CD14-positive monocyte (primary cell): ENCODE results near the gene AFF1. TPM values are rescaled to one million over a fixed set of nuclear protein-coding genes. Genes with fewer than 3 reads are reported as not detected.
A peak's percentile ranks its signal among the peaks of the same experiment; 100 is the strongest.

Experiments used
- DNase-seq, 3 donors: peaks; one replicate each; pipeline ENCODE4 v3.0.0-alpha.2; 2011 to 2022
- H2AFZ ChIP-seq: 2 replicates; pipeline ENCODE4 v1.6.0; 2012; ENCODE audit warnings: mild to moderate bottlenecking, low read depth, low read length, inconsistent platforms; ENCODE audit not compliant: insufficient read depth, poor library complexity, severe bottlenecking
- H3K27ac ChIP-seq, 2 donors: 1 replicate in 1 of 2; 2 replicates in 1 of 2; pipeline ENCODE4 v1.5.1; 2012 to 2013; ENCODE audit warnings: low read length in 2 of 2, control low read depth in 1 of 2, inconsistent platforms in 1 of 2, low read depth in 1 of 2, mild to moderate bottlenecking in 1 of 2
- H3K27me3 ChIP-seq, 2 donors: one replicate each; pipeline versions ENCODE4 v1.6.0 to v1.6.1; 2011 to 2013; ENCODE audit warnings: low read length in 2 of 2; ENCODE audit not compliant: control insufficient read depth in 2 of 2, insufficient read depth in 2 of 2
- H3K36me3 ChIP-seq, 2 donors: replicated peaks in 1 of 2; 1 replicate in 1 of 2; 2 replicates in 1 of 2; pipeline versions ENCODE4 v1.5.1 to v1.6.1; 2012 to 2013; ENCODE audit warnings: low read length in 2 of 2, control low read depth in 1 of 2, inconsistent platforms in 1 of 2, mild to moderate bottlenecking in 1 of 2; ENCODE audit not compliant: insufficient read depth in 2 of 2, control insufficient read depth in 1 of 2
- H3K4me1 ChIP-seq, 2 donors: 1 replicate in 1 of 2; 2 replicates in 1 of 2; pipeline versions ENCODE4 v1.5.1 to v1.6.1; 2012 to 2013; ENCODE audit warnings: low read length in 2 of 2, control low read depth in 1 of 2, inconsistent platforms in 1 of 2, mild to moderate bottlenecking in 1 of 2, moderate library complexity in 1 of 2; ENCODE audit not compliant: insufficient read depth in 2 of 2, control insufficient read depth in 1 of 2
- H3K4me2 ChIP-seq: replicated peaks from 2 replicates; pipeline ENCODE3; 2012; ENCODE audit warnings: low read length, moderate library complexity, mild to moderate bottlenecking; ENCODE audit not compliant: poor library complexity, severe bottlenecking; ENCODE audit errors: extremely low read depth
- H3K4me3 ChIP-seq, 3 experiments: fragments of 200-600 bp in 1 of 3; sonication (generic) in 1 of 3; replicated peaks in 1 of 3; 1 replicate in 2 of 3; 2 replicates in 1 of 3; pipeline ENCODE4 v1.5.1; 2011 to 2013; ENCODE audit warnings: low read length in 3 of 3, mild to moderate bottlenecking in 3 of 3, control low read depth in 2 of 3, low read depth in 2 of 3, inconsistent platforms in 1 of 3, moderate library complexity in 1 of 3
- H3K79me2 ChIP-seq: 2 replicates; pipeline ENCODE4 v1.6.0; 2012; ENCODE audit warnings: mild to moderate bottlenecking, control low read depth, inconsistent platforms, low read length, moderate library complexity; ENCODE audit not compliant: insufficient read depth
- H3K9ac ChIP-seq: 2 replicates; pipeline ENCODE4 v1.6.0; 2017; ENCODE audit warnings: low read length, mild to moderate bottlenecking; ENCODE audit not compliant: insufficient read depth, poor library complexity, severe bottlenecking
- H3K9me3 ChIP-seq, 2 donors: replicated peaks in 1 of 2; 1 replicate in 1 of 2; 2 replicates in 1 of 2; pipeline versions ENCODE4 v1.5.1 to v1.6.1; 2012 to 2013; ENCODE audit warnings: low read length in 2 of 2, control low read depth in 1 of 2; ENCODE audit not compliant: control insufficient read depth in 1 of 2, insufficient read depth in 1 of 2
- H4K20me1 ChIP-seq: 2 replicates; pipeline ENCODE4 v1.6.0; 2012; ENCODE audit warnings: mild to moderate bottlenecking, low read length, control low read depth, moderate library complexity; ENCODE audit not compliant: insufficient read depth
- H3K27ac Mint-ChIP-seq, 7 donors: one replicate each; pipeline ENCODE4 v1.8.0; 2020; ENCODE audit warnings: mild to moderate bottlenecking in 7 of 7, mixed read lengths in 7 of 7, moderate library complexity in 6 of 7, inconsistent platforms in 2 of 7
- H3K27me3 Mint-ChIP-seq, 3 donors: one replicate each; pipeline ENCODE4 v1.8.0; 2021 to 2022; ENCODE audit warnings: low read depth in 3 of 3, mild to moderate bottlenecking in 3 of 3, mixed read lengths in 3 of 3, moderate library complexity in 3 of 3, inconsistent platforms in 1 of 3
- H3K36me3 Mint-ChIP-seq, 2 donors: one replicate each; pipeline ENCODE4 v1.8.0; 2020; ENCODE audit warnings: mixed read lengths in 2 of 2, inconsistent platforms in 1 of 2, mild to moderate bottlenecking in 1 of 2
- H3K4me1 Mint-ChIP-seq: one replicate; pipeline ENCODE4 v1.8.0; 2020; ENCODE audit warnings: mild to moderate bottlenecking, mixed read lengths
- H3K4me3 Mint-ChIP-seq, 2 donors: one replicate each; pipeline ENCODE4 v1.8.0; 2020; ENCODE audit warnings: mild to moderate bottlenecking in 2 of 2, mixed read lengths in 2 of 2, moderate library complexity in 1 of 2
- H3K9me3 Mint-ChIP-seq, 7 donors: one replicate each; pipeline ENCODE4 v1.8.0; 2020 to 2022; ENCODE audit warnings: mixed read lengths in 7 of 7, mild to moderate bottlenecking in 6 of 7, moderate library complexity in 6 of 7, inconsistent platforms in 2 of 7
- CTCF ChIP-seq: fragments of 200-600 bp; IDR thresholded peaks from one replicate; pipeline ENCODE4 v1.8.0; 2022; ENCODE audit warnings: antibody characterized with exemption, mild to moderate bottlenecking
- WGBS: methylation state at CpG from one replicate; pipeline ENCODE4 v1.1.5; 2013; ENCODE audit warnings: missing lambda C conversion rate; ENCODE audit not compliant: insufficient coverage; 5-methylcytosine and 5-hydroxymethylcytosine counted together
- intact Hi-C, 2 donors: fragments of 100-400 bp; cut with micrococcal nuclease; formaldehyde crosslinking; loops; one replicate each; pipeline versions ENCODE4 v1.15.0 to v1.15.1; 2023
- polyA plus RNA-seq, 3 donors: library from polyadenylated mRNA; depleted of rRNA in 1 of 3; unstranded in 2 of 3; stranded (reverse) in 1 of 3; fragments of 300-500 nt in 2 of 3; fragments of >200 nt in 1 of 3; fragmentation: Illumina TruSeq in 2 of 3; gene quantifications; 1 replicate in 2 of 3; 2 replicates in 1 of 3; pipeline ENCODE4 v1.2.3, GENCODE V29; 2012 to 2021

The AFF1 gene
- polyA plus RNA-seq, 3 donors: 7.5 to 20.9 (median 16.3) TPM

DNA sequence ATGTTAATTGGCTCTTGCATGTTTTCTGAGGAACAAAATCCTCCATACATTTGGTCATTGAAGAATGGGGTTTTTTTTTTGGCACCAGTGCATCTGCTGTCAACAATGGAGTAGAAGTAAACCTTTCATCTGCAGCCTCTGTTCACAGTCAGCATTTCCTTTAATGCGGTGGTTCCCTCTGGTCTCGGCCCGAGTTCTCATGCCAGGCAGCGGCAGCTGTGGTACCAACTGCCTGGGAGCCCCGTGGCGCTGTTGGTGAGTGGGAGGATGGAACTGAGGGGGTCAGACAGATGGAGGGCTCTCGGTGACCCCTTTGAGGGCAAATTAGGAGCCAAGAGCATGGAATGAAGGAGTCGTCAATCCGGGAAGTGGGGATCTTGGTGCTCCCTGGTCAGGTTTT lies 114.7 kb downstream of the AFF1 start:
- Histone ChIP-seq H3K4me3 (no peak overlapping the region), H3K9me3 (no peaks in the 10 kb centered on the region), H3K27me3 (no peaks in the 10 kb centered on the region), H3K36me3 (peaks cover 15 to 25% of the 10 kb centered on the region in 2 donors), H3K9ac (no peak overlapping the region), H3K4me2 (no peak overlapping the region), H3K4me1 (peaks cover 53 to 65% of the 10 kb centered on the region in 2 donors), H3K27ac (no peak overlapping the region), H3K79me2 (peaks cover 94% of the 10 kb centered on the region), H2AFZ (no peak overlapping the region), H4K20me1 (peaks cover 83% of the 10 kb centered on the region)
- no peak overlapping the region for H3K4me3 Mint-ChIP-seq
- H3K27ac Mint-ChIP-seq: peak overlapping the region in 4 of 7 donors; percentile 50 to 82 (median 72)
- peaks cover 30 to 43% of the 10 kb centered on the region in 2 donors for H3K36me3 Mint-ChIP-seq
- WGBS: 67% methylated on average over 4 of the region's 9 CpGs
- TF ChIP-seq CTCF: no peak
- H3K4me1 Mint-ChIP-seq: peaks cover 54% of the 10 kb centered on the region
- DNase-seq: no peak
- peaks cover 0 to 1% (median 0%) of the 10 kb centered on the region in 3 donors for H3K27me3 Mint-ChIP-seq
- intact Hi-C loops: no loop called here
- no peaks in the 10 kb centered on the region for H3K9me3 Mint-ChIP-seq

DNA sequence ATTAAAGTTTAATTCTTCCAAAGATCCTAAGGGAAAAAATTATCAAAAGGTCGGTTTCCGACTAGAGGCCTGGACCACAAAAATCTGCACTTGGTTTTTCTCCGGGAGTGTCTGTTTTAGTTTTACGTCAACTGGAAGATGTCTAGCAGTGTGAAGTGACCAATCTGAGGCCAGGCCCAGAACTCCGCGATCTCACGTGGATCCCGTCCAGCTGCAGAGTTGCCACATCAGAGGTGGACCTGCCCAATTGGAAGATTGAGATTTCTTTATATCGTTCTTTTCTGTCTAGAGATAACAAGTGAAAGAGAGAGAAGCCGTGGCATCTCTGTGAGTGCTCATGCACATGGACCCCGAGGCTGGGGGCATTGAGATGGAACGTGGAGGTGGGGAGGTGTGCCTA lies 115.8 kb downstream of the AFF1 start:
- peaks cover 15 to 25% of the 10 kb centered on the region in 2 donors for H3K36me3 ChIP-seq
- no peaks in the 10 kb centered on the region for H3K27me3 ChIP-seq
- Mint-ChIP-seq H3K9me3 (no peaks in the 10 kb centered on the region), H3K36me3 (peaks cover 33 to 43% of the 10 kb centered on the region in 2 donors), H3K27ac (peak overlapping the region in 6 of 7 donors; percentile 5 to 88 (median 73)), H3K27me3 (peaks cover 0 to 1% (median 0%) of the 10 kb centered on the region in 3 donors), H3K4me3 (no peak overlapping the region), H3K4me1 (peaks cover 64% of the 10 kb centered on the region)
- no peak for TF ChIP-seq CTCF
- H3K27ac ChIP-seq: peak overlapping the region; percentile 18 to 35
- H3K4me3 ChIP-seq: no peak overlapping the region
- intact Hi-C loops: loop anchor here in 1 of 2 donors (5.0 kb wide), 1 partner anchor 43 kb away; no protein-coding TSS in a partner anchor
- H3K4me1 ChIP-seq: peaks cover 51 to 63% of the 10 kb centered on the region in 2 donors
- H2AFZ ChIP-seq: no peak overlapping the region
- H3K9ac ChIP-seq: no peak overlapping the region
- no peak for DNase-seq
- peaks cover 82% of the 10 kb centered on the region for H4K20me1 ChIP-seq
- no peak overlapping the region for H3K4me2 ChIP-seq
- H3K79me2 ChIP-seq: peaks cover 94% of the 10 kb centered on the region
- 75% methylated on average over 8 of the region's 12 CpGs for WGBS
- H3K9me3 ChIP-seq: no peaks in the 10 kb centered on the region
